Omental fat pad (tissue), 4 donors: ENCODE results near the gene ZNF598. TPM values are rescaled to one million over a fixed set of nuclear protein-coding genes. Genes with fewer than 3 reads are reported as not detected.

Experiments
- ATAC-seq: fragments of 150-250 bp; one replicate; pipeline ENCODE4 v1.9.1; 2016; ENCODE audit warnings: mild to moderate bottlenecking, moderate library complexity; ENCODE audit not compliant: low FRiP score
- DNase-seq: peaks from one replicate; pipeline ENCODE4 v3.0.0-alpha.2; 2019; ENCODE audit warnings: low spot score
- CTCF ChIP-seq, 3 donors: fragments of 450-650 bp; IDR thresholded peaks; one replicate each; pipeline ENCODE4 v1.5.1; 2016 to 2017; ENCODE audit warnings: antibody characterized with exemption in 3 of 3, mild to moderate bottlenecking in 3 of 3, moderate library complexity in 2 of 3
- total RNA-seq, 4 donors: library from RNA; depleted of rRNA; stranded (reverse); fragments of >200 nt; gene quantifications; one replicate each; pipeline ENCODE4 v1.1.0, GENCODE V29; 2016

The ZNF598 gene
- total RNA-seq, 4 donors from 2014 or later: 19.1 to 49.0 (median 24.3) TPM

- no peak for TF ChIP-seq CTCF (IDR thresholded peaks at IDR 0.05)
- ATAC-seq: no peak
- DNase-seq: no peak
Observed at GRCh38 chr16:1987198-1987597, 22.4 kb downstream of the ZNF598 start.

- no peak for ATAC-seq
- no peak for TF ChIP-seq CTCF (IDR thresholded peaks at IDR 0.05)
- no peak for DNase-seq
Observed at GRCh38 chr16:1985466-1986150, 24.0 kb downstream of the ZNF598 start.

GRCh38 chr16:1984347-1985225 is 25.0 kb downstream of the ZNF598 start:
- no peak for TF ChIP-seq CTCF (IDR thresholded peaks at IDR 0.05)
- no peak for DNase-seq
- no peak for ATAC-seq

GRCh38 chr16:1983544-1984346 is 25.9 kb downstream of the ZNF598 start, which contains the start of gene GFER:
Gene GFER (plus strand): TSS chr16:1984193. CDS start chr16:1984219, 26 bp downstream.
- peak; percentile 93 for ATAC-seq
- DNase-seq: peak; percentile 54
- TF ChIP-seq CTCF (IDR thresholded peaks at IDR 0.05): no peak

GRCh38 chr16:1982991-1983543 is 26.6 kb downstream of the ZNF598 start:
- no peak for TF ChIP-seq CTCF (IDR thresholded peaks at IDR 0.05)
- ATAC-seq (no peak), DNase-seq (no peak)

- TF ChIP-seq CTCF (IDR thresholded peaks at IDR 0.05): no peak
- DNase-seq (no peak), ATAC-seq (no peak)
Observed at GRCh38 chr16:1982013-1982433, 27.6 kb downstream of the ZNF598 start.
